ENCODE measurements around the gene MT1A. TPM values are rescaled to one million over a fixed set of nuclear protein-coding genes. Genes with fewer than 3 reads are reported as not detected.
"Not testable (repeated sequence)": the region's sequence is repeated elsewhere in the genome, so short reads cannot be mapped to it uniquely, and the experiment has no call there.

The MT1A gene
- total RNA-seq, 2 experiments from 2014 or later, result not detected

DNA sequence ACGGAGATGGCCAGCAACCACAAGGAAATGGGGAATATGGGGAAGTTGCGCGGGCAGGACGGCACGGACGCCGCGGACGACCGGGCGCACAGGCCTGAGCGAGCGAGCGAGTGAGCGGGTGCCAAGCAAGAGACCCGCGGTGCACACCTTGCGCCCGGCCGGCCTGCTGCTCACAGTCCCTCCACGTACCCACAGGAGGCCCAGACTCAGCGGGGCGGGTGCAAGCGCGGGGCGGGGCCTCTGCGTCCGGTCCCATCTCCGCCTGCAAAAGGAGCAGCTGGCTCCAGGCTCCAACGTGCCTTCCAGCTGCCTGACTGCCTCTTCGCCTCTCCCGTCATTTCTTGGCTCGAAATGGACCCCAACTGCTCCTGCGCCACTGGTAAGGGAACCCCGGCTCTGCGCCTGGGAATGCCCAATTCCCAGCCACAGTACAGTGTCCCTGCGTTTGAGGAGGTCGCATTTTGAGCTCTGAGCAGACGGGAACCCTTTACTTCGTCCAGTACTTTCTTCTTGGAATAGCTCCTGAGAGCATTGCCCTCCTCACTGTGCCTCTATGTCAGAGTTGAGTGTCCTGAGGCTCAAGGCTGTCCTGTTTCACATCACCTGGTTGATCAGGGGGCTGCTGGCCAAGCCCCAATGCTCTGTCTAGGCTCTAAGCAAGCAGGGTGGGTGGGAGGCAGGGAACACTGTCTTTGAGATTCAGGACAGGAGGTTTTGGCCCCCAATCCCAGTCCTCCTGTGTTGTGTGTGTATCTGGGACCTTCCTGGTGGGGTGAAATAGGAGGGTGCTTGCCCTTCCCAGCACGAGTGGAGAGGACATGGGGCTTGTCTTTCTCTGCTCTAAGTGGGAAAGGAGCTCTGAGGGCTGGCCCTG lies 21.0 kb upstream of the MT1A start:
- peak; percentile 76 for ATAC-seq
- Mint-ChIP-seq H3K4me1 (ENCODE audit: low read depth) (peaks cover 42% of the 10 kb centered on the region), H3K27ac (no peak overlapping the region), H3K36me3 (ENCODE audit: low read depth) (no peaks in the 10 kb centered on the region), H3K4me3 (peak overlapping the region; percentile 66), H3K9me3 (no peaks in the 10 kb centered on the region), H3K27me3 (peaks cover 12% of the 10 kb centered on the region)
- intact Hi-C loops (cut with micrococcal nuclease), result no loop called here
- peak; percentile 81 for DNase-seq
- ChIA-PET POLR2A (interaction anchor here (0.7 kb wide), 1 partner anchor 85 kb away, joined by 3 read pairs; no protein-coding TSS in a partner anchor), CTCF (interaction anchor here (0.8 to 2.4 kb wide), 6 partner anchors 8 to 85 kb away, joined by 3 to 11 read pairs (median 3); partner anchors contain the start of gene MT1E)
- TF ChIP-seq, protein P1, sequence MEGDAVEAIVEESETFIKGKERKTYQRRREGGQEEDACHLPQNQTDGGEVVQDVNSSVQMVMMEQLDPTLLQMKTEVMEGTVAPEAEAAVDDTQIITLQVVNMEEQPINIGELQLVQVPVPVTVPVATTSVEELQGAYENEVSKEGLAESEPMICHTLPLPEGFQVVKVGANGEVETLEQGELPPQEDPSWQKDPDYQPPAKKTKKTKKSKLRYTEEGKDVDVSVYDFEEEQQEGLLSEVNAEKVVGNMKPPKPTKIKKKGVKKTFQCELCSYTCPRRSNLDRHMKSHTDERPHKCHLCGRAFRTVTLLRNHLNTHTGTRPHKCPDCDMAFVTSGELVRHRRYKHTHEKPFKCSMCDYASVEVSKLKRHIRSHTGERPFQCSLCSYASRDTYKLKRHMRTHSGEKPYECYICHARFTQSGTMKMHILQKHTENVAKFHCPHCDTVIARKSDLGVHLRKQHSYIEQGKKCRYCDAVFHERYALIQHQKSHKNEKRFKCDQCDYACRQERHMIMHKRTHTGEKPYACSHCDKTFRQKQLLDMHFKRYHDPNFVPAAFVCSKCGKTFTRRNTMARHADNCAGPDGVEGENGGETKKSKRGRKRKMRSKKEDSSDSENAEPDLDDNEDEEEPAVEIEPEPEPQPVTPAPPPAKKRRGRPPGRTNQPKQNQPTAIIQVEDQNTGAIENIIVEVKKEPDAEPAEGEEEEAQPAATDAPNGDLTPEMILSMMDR (IDR thresholded peaks at IDR 0.05), result no peak

DNA sequence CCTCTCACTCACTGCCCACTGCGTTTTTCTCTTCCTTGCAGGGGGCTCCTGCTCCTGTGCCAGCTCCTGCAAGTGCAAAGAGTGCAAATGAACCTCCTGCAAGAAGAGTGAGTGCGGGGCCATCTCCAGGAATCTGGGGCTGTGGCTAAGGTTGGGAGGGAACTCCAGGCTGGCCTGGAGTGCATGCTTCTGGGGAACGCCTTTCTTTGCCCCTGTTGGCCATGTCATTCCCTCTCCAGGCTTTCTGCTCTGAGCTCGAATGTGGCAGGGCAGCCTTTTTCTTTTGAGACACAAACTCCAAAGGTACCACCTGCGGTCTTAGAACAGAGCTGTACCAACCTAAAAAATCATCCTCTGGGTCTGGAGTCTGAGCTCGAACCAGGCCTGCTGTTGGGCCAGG lies 20.3 kb upstream of the MT1A start:
- intact Hi-C loops (cut with micrococcal nuclease), result no loop called here
- Mint-ChIP-seq H3K27me3 (peaks cover 12% of the 10 kb centered on the region), H3K9me3 (no peaks in the 10 kb centered on the region), H3K4me1 (ENCODE audit: low read depth) (peaks cover 38% of the 10 kb centered on the region), H3K36me3 (ENCODE audit: low read depth) (no peaks in the 10 kb centered on the region), H3K27ac (no peak overlapping the region), H3K4me3 (peak overlapping the region; percentile 66)
- TF ChIP-seq, protein P1 (IDR thresholded peaks at IDR 0.05), result no peak
- CTCF ChIA-PET, result interaction anchor here (1.1 to 2.4 kb wide), 5 partner anchors 8 to 84 kb away, joined by 3 to 11 read pairs (median 3); no protein-coding TSS in a partner anchor
- POLR2A ChIA-PET, result interaction anchor here (0.7 kb wide), 1 partner anchor 84 kb away, joined by 3 read pairs; no protein-coding TSS in a partner anchor
- ATAC-seq (no peak), DNase-seq (no peak)

DNA sequence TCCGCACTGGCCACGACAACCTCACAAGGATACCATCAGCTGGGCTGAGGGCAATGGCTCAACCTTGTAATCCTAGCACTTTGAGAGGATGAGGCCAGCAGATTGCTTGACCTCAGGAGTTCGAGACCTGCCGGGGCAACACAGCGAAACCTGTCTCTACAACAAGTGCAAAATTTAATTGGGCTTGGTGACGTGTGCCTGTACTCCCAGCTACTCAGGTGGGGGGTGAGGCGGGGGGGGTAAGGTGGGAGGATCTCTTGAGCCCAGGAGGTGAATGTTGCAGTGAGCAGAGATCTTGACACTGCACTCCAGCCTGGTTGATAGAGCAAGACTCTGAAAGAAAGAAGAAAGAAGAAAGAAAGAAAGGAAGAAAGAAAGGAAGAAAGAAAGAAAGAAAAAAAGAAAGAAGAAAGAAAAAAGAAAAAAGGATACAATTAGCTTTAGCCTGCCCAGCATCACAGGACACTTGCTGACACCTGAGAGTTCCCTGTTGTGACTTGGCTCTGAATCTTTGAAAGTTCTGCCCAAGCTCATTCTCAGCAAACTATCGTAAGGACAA lies 18.0 kb upstream of the MT1A start:
- Mint-ChIP-seq H3K4me3 (no peak overlapping the region), H3K9me3 (no peaks in the 10 kb centered on the region), H3K4me1 (ENCODE audit: low read depth) (peaks cover 22% of the 10 kb centered on the region), H3K36me3 (ENCODE audit: low read depth) (no peaks in the 10 kb centered on the region), H3K27me3 (peaks cover 16% of the 10 kb centered on the region), H3K27ac (no peak overlapping the region)
- no peak for ATAC-seq
- DNase-seq, result no peak
- CTCF ChIA-PET, result interaction anchor here (1.1 to 1.4 kb wide), 2 partner anchors 20 to 81 kb away, joined by 4 read pairs; no protein-coding TSS in a partner anchor
- intact Hi-C loops (cut with micrococcal nuclease), result no loop called here
- POLR2A ChIA-PET, result interaction anchor here (0.9 kb wide), 1 partner anchor 12 kb away, joined by 3 read pairs; the partner anchor contains the start of gene MT1M
- TF ChIP-seq, protein P1 (IDR thresholded peaks at IDR 0.05), result no peak

DNA sequence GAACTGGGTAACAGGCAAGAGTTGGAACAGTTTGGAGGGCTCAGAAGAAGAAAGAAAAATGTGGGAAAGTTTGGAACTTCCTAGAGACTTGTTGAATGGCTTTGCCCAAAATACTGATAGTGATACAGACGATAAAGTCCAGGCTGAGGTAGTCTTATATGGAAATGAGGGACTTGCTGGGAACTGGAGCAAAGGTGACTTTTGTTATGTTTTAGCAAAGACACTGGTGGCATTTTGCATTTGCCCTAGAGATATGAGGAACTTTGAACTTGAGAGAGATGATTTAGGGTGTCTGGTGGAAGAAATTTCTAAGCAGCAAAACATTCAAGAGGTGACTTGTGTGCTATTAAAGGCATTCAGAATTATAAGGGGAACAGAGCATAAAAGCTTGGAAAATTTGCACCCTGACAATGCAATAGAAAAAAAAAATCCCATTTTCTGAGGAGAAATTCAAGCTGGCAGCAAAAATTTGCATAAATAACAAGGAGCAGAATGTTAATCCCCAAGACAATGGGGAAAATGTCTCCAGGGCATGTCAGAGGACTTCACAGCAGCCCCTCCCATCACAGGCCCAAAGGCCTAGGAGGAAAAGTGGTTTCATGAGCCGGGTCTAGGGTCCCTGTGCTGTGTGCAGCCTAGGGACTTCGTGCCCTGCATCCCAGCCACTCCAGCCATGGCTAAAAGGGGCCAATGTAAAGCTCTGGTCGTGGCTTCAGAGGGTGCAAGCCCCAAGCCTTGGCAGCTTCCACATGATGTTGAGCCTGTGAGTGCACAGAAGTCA lies 16.6 kb upstream of the MT1A start:
- Mint-ChIP-seq H3K27me3 (peaks cover 26% of the 10 kb centered on the region), H3K4me1 (ENCODE audit: low read depth) (peaks cover 25% of the 10 kb centered on the region)
- H3K9me3 Mint-ChIP-seq; H3K27ac Mint-ChIP-seq; DNase-seq; H3K4me3 Mint-ChIP-seq; intact Hi-C loops (cut with micrococcal nuclease); ATAC-seq; H3K36me3 Mint-ChIP-seq (ENCODE audit: low read depth): not testable (repeated sequence)
- CTCF ChIA-PET, result interaction anchor here (1.9 kb wide), 1 partner anchor 27 kb away, joined by 5 read pairs; no protein-coding TSS in a partner anchor
- POLR2A ChIA-PET, result interaction anchor here (1.1 kb wide), 1 partner anchor 12 kb away, joined by 3 read pairs; no protein-coding TSS in a partner anchor

DNA sequence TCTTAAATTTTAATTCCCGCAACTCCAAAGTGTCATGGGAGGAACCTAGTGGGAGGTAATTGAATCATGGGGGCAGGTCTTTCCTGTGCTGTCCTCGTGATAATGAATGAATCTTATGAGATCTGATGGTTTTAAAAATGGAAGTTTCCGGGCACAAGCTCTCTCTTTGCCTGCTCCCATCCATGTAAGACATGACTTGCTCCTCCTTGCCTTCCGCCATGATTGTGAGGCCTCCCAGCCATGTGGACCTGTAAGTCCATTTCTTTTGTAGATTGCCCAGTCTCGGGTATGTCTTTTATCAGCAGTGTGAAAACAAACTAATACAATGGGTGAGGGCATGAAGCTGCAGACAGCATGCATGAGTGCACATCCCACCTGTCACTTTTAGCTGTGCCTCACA lies 15.3 kb upstream of the MT1A start:
- H3K4me1 Mint-ChIP-seq (ENCODE audit: low read depth), result peaks cover 15% of the 10 kb centered on the region
- H3K27me3 Mint-ChIP-seq, result peaks cover 23% of the 10 kb centered on the region
- DNase-seq; ATAC-seq; intact Hi-C loops (cut with micrococcal nuclease); H3K27ac Mint-ChIP-seq; H3K9me3 Mint-ChIP-seq; H3K36me3 Mint-ChIP-seq (ENCODE audit: low read depth); H3K4me3 Mint-ChIP-seq: not testable (repeated sequence)
- POLR2A ChIA-PET, result interaction anchor here (0.9 to 1.1 kb wide), 2 partner anchors 13 kb away, joined by 3 read pairs; no protein-coding TSS in a partner anchor
- CTCF ChIA-PET, result interaction anchor here (1.0 to 1.9 kb wide), 5 partner anchors 17 to 33 kb away, joined by 3 to 5 read pairs (median 4); no protein-coding TSS in a partner anchor
